Measurements from ENCODE around the gene EXO5.
A peak's percentile ranks its signal among the peaks of the same experiment; 100 is the strongest.
"Not testable (repeated sequence)": the region's sequence is repeated elsewhere in the genome, so short reads cannot be mapped to it uniquely, and the experiment has no call there.

The EXO5 gene, protein sequence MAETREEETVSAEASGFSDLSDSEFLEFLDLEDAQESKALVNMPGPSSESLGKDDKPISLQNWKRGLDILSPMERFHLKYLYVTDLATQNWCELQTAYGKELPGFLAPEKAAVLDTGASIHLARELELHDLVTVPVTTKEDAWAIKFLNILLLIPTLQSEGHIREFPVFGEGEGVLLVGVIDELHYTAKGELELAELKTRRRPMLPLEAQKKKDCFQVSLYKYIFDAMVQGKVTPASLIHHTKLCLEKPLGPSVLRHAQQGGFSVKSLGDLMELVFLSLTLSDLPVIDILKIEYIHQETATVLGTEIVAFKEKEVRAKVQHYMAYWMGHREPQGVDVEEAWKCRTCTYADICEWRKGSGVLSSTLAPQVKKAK

DNA sequence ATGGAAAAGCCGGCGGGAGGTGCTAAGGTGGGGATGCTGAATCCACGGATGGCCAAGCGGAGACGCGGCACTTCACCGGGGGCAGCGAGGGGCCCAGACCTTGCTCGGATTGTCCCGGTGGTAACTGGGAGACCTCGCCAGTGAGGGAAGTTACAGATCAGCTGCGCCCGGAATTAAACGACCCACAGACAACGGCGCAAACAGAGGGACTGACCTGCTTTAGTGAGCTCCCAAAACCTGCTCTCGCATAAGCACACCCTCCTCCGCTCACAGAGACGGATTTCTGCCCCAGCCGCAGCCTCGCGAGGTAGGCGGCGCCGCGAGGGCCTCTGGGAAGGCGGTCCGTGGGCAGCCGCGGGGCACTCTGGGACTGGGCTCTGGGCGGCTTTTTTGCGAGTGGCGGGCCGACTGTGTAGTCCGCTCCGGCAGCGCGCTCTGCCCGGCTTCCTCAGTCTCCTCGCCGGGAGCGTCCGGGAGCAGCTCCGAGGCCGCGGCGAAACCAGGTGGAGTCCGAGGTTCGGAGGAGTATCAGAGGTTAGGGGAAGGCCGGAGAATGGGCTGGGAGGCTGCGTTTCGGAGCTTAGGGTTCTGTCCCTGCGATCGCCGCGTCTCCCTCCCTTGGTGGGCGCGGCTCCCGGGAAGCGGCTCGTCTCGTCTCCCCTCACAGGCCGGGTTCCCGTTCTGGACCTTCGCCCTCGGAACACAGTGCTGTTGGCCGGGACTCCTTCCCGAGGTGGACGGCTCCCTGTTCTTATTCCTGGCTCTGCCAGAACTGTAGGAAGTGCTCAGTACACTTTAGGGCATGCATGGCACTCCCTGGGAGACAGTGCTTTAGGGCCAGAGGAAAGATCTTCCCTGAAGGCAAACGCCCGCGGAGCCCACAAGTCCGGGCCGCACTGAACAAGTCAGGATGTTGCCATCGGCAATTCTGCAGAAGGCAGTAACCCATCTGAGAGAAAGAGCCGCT, at the start of gene EXO5:
TSS of gene EXO5 (plus strand) at position 393 of the 967 bp plus-strand sequence. CDS start 5,778 bp downstream, outside the sequence.
- DNase-seq: peak; percentile 20

DNA sequence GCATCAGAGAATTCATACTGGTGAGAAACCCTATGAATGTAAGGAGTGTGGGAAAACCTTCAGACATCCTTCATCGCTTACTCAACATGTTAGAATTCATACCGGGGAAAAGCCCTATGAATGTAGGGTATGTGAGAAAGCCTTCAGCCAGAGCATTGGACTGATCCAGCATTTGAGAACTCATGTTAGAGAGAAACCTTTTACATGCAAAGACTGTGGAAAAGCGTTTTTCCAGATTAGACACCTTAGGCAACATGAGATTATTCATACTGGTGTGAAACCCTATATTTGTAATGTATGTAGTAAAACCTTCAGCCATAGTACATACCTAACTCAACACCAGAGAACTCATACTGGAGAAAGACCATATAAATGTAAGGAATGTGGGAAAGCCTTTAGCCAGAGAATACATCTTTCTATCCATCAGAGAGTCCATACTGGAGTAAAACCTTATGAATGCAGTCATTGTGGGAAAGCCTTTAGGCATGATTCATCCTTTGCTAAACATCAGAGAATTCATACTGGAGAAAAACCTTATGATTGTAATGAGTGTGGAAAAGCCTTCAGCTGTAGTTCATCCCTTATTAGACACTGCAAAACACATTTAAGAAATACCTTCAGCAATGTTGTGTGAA, 45.5 kb upstream of the EXO5 start:
- no peak for DNase-seq

DNA sequence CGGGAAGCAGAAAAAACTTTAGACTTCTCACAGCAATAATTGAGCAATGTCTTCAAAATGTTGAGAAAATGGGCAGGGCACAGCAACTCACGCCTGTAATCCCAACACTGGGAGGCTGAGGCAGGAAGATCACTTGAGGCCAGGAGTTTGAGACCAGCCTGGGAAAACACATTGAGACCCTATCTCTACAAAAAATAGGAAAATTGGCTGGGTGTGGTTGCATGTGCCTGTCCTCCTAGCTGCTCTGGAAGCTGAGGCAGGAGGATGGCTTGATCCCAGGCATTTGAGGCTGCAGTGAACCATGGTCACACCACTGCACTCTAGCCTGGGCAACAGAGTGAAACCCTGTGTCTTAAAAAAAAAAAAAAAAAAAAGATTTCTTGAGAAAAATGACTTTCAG, 39.2 kb upstream of the EXO5 start:
- no peak for DNase-seq

DNA sequence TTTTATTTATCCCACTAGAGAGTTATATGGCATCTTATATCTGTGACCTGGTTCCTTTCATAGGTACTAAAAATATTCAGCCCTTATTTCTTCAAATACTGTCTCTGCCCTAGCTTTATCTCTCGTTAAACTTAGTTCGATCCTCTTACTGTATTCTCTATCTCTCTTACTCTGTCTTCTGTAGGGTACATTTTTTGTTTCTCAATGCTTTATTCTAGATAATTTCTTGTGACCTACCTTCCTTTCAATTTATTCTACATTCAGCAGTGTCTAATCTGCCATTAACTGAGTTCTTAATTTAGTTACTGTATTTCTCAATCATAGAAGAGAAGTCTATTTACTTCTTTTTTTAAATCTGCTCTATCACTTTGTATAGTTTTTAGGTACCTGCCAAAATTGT, 33.3 kb upstream of the EXO5 start:
- DNase-seq: no peak

DNA sequence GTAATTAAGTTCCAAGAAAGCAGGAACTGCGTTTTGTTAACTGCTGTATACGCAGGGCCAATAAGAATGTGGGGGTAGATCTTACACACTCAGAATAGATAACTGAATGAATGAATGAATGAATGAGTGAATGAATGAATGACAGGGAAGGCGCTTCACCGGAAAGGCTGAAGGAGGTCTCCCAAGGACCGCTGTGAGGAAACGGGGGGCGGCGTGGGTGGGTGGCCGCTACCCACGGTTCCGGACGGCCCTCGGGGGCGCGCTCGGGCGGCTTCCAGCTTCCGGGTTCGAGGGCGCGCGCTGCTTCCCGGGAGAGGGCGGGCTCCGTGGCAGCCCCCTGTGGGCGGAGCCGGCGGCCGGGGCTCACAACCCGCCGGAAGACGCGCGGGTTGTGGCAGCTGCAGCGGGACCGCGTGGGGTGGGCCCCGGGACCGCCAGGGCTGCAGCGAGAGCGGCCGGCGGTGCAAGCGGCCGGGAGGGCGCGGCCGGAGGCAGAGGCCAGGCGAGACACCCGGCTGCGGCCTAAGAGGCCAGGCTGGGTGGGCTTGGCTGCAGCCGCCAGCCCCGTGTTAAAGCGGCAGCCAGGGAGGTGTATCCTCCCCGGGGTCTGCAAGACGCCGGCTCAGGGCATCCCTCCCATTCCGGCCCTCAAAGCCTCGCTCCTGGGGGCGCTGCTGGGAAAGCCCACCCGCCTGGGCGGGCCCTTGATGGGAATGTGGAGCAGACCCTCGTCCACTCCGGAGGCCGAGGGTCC, 31.5 kb upstream of the EXO5 start, which contains the start of gene ZFP69:
TSS of gene ZFP69 (plus strand) at position 367 of the 754 bp plus-strand sequence. CDS start 2,072 bp downstream, outside the sequence.
- DNase-seq: no peak

DNA sequence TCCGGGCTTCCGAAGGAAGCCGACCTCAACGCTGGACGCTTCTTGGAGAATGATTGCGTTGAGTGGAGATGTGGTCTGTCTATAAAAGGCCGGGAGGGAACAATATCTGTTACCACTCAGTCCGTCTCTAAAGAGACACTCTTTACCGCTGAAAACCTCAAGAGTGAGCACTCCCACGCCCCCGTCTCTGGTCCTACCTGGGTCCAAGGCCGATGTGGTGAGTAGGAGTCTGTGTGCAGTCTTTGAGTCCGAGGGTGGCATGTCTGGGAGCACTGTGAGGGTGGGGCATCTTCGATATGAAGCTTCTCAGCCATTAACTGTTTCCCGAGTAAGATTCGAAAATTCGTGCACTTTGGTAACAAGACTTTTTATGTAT, 30.9 kb upstream of the EXO5 start:
- no peak for DNase-seq

DNA sequence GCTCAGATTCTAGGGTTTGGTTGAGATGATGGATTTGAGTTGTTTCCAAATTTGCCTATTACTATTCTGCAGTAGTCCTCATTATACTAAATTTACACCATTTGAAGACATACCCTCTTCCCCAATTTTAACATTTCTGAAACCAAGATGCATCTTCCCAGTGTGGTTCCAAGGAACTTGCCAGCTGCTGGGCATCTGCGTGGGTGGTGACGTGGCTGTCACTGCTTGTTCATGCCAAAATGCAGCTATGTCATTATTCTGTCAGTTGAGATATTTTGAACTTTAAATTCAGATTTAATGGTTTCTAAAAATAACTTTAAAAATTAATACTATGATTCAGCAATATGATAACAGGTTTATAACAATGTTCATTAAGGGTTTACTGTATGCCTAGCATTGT, 30.3 kb upstream of the EXO5 start:
- DNase-seq: no peak

DNA sequence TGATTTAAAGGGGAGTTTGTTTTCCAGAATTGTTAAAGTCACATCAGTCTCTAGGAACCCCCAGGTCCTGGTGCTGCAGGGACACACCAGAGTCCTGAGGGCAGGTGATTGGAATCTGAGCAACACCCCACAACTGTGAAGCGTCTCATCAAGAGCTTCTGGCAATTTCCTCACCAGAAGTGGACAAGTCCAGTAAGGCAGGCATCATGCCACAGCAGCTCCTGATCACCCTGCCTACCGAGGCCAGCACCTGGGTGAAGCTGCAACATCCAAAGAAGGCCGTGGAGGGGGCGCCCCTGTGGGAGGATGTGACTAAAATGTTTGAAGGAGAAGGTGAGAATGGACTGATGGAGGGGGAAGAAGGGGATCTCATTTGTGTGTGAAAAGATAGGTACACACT, 29.4 kb upstream of the EXO5 start:
- no peak for DNase-seq

DNA sequence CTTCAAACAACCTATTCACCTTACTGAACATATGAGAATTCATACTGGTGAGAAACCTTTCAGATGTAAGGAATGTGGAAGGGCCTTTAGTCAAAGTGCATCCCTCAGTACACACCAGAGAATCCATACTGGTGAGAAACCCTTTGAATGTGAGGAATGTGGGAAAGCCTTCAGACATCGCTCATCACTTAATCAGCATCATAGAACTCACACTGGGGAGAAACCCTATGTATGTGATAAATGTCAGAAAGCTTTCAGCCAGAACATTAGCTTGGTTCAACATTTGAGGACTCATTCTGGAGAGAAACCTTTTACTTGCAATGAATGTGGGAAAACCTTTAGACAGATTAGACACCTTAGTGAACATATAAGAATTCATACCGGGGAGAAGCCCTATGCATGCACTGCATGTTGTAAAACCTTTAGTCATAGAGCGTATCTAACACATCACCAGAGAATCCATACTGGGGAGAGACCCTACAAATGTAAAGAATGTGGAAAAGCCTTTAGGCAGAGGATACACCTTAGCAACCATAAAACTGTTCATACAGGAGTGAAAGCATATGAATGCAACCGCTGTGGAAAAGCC, 13.2 kb upstream of the EXO5 start:
- no peak for DNase-seq

DNA sequence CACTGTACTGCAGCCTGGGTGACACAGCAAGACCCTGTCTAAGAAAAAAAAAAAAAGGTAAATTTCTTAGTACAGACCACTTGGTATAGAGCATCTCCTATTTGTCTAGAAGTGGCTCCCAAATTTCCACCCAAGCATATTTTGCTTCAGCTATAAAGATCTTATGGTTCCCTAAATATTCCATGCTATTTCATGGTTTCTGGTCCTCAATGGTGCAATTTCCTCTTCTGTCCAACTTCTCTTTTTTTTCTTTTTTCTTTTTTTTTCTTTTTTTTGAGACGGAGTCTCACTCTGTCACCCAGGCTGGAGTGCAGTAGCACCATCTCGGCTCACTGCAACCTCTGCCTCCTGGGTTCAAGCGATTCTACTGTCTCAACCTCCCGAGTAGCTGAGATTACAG, 5.9 kb upstream of the EXO5 start:
- DNase-seq: not testable (repeated sequence)

DNA sequence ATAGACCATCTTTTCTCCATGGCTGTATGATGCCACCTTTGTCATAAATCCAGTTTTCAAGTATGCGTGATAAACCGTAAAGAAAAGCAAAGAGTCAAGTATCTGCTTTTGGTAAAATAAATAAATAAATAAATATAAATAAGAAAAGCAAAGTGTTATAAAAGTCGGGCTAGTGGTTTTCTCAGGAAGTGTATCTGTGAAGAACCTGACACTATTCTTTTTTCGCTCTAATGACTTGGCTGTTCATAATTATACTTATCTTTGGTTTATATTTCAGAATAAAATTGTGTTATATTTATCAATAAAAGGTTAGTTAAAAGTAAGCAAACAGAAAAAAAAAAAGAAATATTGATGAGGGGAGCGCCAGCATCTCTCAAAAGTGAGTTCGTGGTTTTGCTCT, 594 bp upstream of the EXO5 start:
- no peak for DNase-seq

DNA sequence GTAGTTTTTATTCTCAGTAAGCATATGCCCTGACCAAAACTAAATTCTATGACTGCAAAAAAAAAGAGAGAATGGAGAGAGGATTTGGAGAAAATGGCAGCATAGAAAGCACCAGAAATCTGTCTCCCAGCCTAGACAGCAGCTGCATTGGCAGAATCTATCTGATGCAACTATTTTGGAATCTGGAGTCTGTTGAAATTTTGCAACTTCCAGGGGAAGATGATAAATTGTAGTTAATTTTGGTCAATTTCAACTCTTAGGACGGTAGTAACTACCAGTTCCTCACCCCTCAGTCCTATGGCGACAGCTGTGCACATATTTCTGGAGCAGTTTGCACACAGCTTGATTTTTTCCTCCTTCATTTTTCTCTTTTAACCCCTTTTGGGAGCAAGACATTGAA, 10.9 kb downstream of the EXO5 start:
- DNase-seq: no peak

DNA sequence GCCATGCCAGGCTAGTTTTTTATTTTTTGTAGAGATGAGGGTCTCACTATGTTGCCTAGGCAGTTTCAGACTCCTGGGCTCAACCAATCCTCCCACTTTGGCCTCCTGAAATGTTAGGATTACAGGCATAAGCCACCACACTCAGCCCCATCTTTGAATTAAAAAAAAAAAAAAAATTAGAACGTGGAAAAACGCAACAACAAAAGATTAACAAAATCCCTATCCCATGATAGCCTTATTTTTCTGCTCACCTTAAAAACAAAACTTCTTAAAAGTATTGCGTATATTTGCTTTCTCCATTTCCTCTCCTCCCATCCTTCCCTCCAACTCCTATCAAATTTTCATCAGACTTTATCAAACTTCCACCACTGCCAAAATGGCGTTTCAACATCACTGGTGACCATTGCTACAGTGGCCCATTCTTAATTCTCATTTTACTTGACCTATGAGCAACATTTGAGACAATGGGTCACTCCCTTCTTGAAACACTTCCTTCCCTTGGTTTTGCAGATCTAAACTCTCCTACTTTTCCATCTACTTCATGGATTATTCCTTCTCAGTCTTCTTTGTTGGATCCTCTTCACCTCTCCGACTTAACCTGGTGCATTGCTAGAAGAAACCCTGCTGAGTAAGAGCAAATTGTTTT, 22.3 kb downstream of the EXO5 start:
- DNase-seq: no peak

DNA sequence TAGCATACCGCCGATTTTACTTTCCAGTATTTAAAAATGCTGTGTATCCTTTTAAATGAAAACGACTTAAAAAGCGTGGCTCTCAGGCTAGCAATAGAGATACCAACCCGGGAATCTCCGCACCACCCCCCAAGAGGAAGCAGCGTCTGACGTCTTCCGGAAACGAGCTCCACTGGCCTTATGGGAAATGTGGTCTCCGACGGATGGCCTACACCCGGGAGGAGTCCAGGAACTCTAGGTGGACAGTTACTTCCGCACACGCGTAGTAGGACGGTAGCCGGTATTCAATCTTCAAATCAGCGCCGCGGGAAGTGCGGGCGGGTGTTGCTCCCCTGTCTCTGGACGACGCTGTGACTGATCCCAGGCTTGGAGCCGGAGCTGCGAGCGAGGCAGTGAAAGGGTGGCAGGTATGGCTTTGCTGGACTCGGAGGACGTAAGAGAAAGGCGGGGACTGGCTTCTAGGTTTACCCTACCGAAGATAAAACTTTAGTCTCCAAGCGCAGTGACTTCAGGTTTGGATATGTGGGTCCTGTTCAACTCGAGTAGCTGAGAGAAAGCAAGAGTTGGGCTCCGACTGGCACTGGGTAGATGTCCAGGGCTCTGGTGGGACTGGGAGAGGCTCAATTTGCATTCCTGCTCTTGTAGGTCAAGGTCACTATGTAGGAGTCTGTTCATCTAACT, 23.0 kb downstream of the EXO5 start, which contains the start of gene ZNF684:
TSS of gene ZNF684 (plus strand) at position 257 of the 681 bp plus-strand sequence. CDS start 1,530 bp downstream, outside the sequence.
- DNase-seq: no peak

DNA sequence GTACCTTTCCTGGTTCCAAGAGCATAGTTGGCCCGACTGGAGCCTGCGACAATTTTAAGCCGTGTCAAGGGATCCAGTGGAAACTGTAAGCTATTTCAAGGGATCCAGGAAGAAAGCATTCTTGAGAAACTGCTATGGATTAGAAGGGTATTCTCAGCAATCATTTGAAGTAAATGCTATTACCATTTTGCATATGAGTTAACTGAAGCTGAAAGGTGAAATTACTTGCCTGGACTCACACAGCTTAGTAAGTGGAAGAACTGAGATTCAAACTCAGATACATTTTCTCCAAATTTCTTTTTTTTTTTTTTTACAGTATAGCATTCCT, 23.5 kb downstream of the EXO5 start:
- DNase-seq: no peak

DNA sequence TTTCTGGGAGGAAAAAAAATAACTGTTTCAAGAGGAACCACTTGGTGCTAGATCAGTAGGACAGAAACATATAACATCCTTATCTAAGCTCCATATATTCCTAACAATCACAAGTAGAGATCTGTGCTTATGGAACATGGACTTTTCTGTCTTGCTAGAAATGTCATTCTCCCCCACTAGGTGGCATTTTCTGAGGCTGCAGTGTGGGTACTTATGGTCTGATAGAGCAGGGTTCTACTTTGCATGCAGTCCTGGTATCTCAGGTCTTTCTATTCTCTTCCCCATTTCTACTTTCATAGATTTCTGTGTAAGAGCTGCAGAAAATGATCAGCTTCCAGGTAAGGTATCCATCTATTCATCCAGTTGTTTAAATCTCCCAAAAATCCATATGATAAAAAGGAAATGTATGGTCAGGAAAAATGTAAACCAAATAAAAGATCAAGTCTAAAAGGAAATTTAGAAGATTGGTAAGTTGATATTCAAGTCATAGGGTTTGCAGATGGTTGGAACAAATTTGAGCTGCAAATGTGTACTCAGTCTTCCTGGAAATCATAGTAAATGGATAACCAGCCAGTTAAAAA, 24.4 kb downstream of the EXO5 start:
- DNase-seq: no peak

DNA sequence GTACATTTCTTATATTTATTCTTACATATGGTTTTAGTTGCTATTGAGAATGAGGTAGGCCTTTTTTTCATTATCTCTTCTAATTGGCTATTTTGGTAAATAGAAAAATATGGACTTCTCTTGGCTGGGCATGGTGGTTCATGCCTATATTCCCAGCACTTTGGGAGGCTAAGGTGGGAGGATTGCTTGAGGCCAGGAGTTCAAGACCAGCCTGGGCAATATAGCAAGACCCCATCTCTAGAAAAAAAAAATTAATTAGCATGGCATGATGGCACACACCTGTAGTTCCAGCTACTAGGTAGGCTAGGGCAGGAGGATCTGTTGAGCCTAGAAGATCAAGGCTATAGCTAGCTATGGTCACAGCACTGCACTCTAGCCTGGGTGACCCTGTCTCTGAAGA, 26.0 kb downstream of the EXO5 start:
- no peak for DNase-seq

DNA sequence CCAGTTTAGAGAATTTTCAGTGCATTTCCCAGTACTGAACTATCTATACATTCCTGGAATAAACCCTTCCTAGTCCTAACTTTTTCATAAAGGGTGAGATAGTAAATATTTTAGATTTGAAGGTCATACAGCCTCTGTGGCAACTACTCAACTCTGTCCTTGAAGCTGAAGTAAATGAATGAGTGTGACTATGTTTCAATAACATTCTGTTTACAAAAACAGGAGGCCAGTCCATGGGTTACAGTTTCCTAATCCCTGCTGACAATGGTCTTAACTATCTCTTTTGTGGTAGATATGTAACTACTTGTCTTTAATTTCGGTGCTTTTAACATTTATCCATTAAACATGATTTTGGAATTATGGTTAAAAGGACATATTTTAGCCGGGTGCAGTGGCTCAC, 27.2 kb downstream of the EXO5 start:
- DNase-seq: no peak

DNA sequence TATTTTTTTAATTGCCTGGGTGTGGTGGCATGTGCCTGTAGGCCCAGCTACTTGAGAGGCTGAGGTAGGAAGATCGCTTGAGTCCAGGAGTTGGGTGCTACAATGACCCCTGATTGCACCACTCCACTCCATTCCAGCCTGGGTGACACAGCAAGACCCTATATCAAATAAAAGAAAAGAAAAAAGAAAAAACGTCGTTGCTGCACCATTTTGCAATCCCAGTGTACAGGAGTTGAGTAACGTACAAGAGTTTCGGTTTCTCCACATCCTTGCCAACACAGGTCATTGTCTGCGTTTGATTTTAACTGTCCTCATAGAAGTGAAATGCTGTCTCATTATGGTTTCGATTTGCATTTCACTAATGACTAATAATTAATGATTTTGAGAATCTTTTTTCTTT, 30.8 kb downstream of the EXO5 start:
- DNase-seq: no peak

DNA sequence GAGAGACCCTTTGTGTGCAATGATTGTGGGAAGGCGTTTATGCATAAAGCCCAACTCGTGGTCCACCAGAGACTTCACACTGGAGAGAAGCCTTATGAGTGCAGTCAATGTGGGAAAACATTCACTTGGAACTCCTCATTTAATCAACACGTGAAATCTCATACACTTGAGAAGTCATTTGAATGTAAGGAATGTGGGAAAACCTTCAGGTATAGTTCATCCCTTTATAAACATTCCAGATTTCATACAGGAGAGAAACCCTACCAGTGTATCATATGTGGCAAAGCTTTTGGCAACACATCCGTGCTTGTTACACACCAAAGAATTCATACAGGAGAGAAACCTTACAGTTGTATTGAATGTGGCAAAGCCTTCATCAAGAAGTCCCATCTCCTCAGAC, 38.4 kb downstream of the EXO5 start:
- DNase-seq: no peak

DNA sequence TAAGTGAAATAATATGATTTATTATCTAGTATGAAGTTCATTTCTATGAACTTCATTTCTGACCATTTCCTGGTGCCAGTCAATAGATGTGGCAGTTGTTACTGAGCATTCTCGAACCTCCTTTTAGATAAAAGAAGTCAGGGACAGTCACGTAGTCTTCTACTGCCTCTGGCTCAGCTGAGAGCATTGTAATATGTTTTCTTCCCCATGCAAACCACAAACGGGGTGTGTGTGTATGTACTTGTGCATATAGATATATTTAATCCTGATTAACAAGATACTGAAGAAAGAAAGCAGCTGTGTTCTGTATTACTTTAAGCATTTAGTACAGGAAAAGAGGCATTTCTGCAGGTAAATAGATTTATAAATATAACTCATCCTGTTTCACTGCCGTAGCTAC, 44.5 kb downstream of the EXO5 start:
- DNase-seq: no peak
